Thymus (tissue), 11 donors: ENCODE data around the gene ANGEL1. TPM values are rescaled to one million over a fixed set of nuclear protein-coding genes. Genes with fewer than 3 reads are reported as not detected.

ENCODE experiments used
- DNase-seq, 9 donors: peaks; one replicate each; pipeline ENCODE4 v3.0.0-alpha.2; 2013; ENCODE audit warnings: low spot score in 9 of 9, low read depth in 6 of 9, missing footprints in 1 of 9
- H3K27ac ChIP-seq, 2 donors: one replicate each; pipeline ENCODE4 v1.5.1; 2013; ENCODE audit warnings: control low read depth in 1 of 2, low read depth in 1 of 2, low read length in 1 of 2, mild to moderate bottlenecking in 1 of 2, moderate library complexity in 1 of 2
- H3K27me3 ChIP-seq, 2 donors: one replicate each; pipeline ENCODE4 v1.5.1; 2013; ENCODE audit warnings: low read length in 1 of 2; ENCODE audit not compliant: control insufficient read depth in 2 of 2, insufficient read depth in 1 of 2
- H3K36me3 ChIP-seq, 2 donors: one replicate each; pipeline ENCODE4 v1.5.1; 2013; ENCODE audit warnings: low read length in 1 of 2, mild to moderate bottlenecking in 1 of 2, moderate library complexity in 1 of 2; ENCODE audit not compliant: control insufficient read depth in 2 of 2, insufficient read depth in 2 of 2
- H3K4me1 ChIP-seq, 2 donors: one replicate each; pipeline ENCODE4 v1.5.1; 2013; ENCODE audit warnings: low read length in 2 of 2; ENCODE audit not compliant: control insufficient read depth in 2 of 2, insufficient read depth in 2 of 2
- H3K4me3 ChIP-seq, 2 donors: one replicate each; pipeline ENCODE4 v1.5.1; 2013; ENCODE audit warnings: low read length in 2 of 2, control low read depth in 1 of 2, mild to moderate bottlenecking in 1 of 2
- H3K9me3 ChIP-seq, 2 donors: one replicate each; pipeline ENCODE4 v1.5.1; 2013; ENCODE audit warnings: low read length in 1 of 2, mild to moderate bottlenecking in 1 of 2; ENCODE audit not compliant: control insufficient read depth in 2 of 2, insufficient read depth in 1 of 2
- WGBS: extraction: QIAGEN DNeasy Blood & Tissue Kit; methylation state at CpG from one replicate; pipeline ENCODE4 v1.1.7; 2013; 5-methylcytosine and 5-hydroxymethylcytosine counted together
- polyA plus RNA-seq: library from polyadenylated mRNA; stranded (reverse); fragments of 200-250 nt; gene quantifications from one replicate; pipeline ENCODE4 v1.2.3, GENCODE V29; 2013
- total RNA-seq: library from RNA; stranded (reverse); fragments of 120-200 nt; gene quantifications from one replicate; pipeline ENCODE4 v1.2.4, GENCODE V29; 2013
- donor health status: healthy.

The ANGEL1 gene
- total and polyA plus RNA-seq, 2 donors = 4.4 to 12.2 TPM

- Histone ChIP-seq H3K4me3 (no peak overlapping the region), H3K27me3 (peaks cover 0 to 3% of the 10 kb centered on the region in 2 donors), H3K9me3 (no peaks in the 10 kb centered on the region), H3K4me1 (peaks cover 1 to 11% of the 10 kb centered on the region in 2 donors), H3K36me3 (peaks cover 15 to 19% of the 10 kb centered on the region in 2 donors), H3K27ac (no peak overlapping the region)
- 100% methylated on average over 1 of the region's 1 CpG for WGBS
- no peak for DNase-seq
Observed at GRCh38 chr14:76808011-76808410, 4.7 kb downstream of the ANGEL1 start.

GRCh38 chr14:76806446-76806845, 6.2 kb downstream of the ANGEL1 start:
- Histone ChIP-seq H3K27me3 (no peaks in the 10 kb centered on the region), H3K9me3 (no peaks in the 10 kb centered on the region), H3K27ac (no peak overlapping the region), H3K4me1 (peaks cover 0 to under 1% of the 10 kb centered on the region in 2 donors), H3K4me3 (no peak overlapping the region), H3K36me3 (peaks cover 19 to 24% of the 10 kb centered on the region in 2 donors)
- no peak for DNase-seq
- WGBS = 98% methylated on average over 12 of the region's 12 CpGs

DNA sequence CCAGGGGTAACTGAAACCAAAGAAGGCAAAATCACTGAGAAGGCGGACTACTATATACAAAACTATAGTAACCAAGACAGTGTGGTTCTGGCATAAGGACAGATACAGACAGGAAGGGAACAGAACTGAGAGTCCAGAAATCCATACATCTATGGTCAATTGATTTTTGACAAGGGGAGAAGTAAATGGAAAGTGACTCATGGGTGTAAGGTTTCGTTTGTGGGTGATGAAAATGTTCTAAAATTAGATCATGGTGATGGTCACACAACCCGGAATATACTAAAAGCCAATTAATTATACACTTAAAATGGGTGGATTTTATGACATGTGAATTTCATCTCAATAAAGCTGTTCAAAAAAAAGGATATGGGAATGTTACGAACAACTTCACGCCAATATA, 18.7 kb downstream of the ANGEL1 start:
- 88% methylated on average over 5 of the region's 5 CpGs for WGBS
- Histone ChIP-seq H3K36me3 (peaks cover 18 to 21% of the 10 kb centered on the region in 2 donors), H3K4me1 (no peaks in the 10 kb centered on the region), H3K27me3 (no peaks in the 10 kb centered on the region), H3K4me3 (no peak overlapping the region), H3K27ac (no peak overlapping the region), H3K9me3 (no peaks in the 10 kb centered on the region)
- DNase-seq = no peak

- no peaks in the 10 kb centered on the region for H3K9me3 ChIP-seq
- DNase-seq = no peak
- no peaks in the 10 kb centered on the region for H3K4me1 ChIP-seq
- H3K27me3 ChIP-seq = no peaks in the 10 kb centered on the region
- H3K27ac ChIP-seq = no peak overlapping the region
- WGBS = 99% methylated on average over 4 of the region's 4 CpGs
- H3K36me3 ChIP-seq = peaks cover 22 to 26% of the 10 kb centered on the region in 2 donors
- no peak overlapping the region for H3K4me3 ChIP-seq
Observed at GRCh38 chr14:76793324-76793723, 19.4 kb downstream of the ANGEL1 start.

- DNase-seq = no peak
- no peak overlapping the region for H3K4me3 ChIP-seq
- no peaks in the 10 kb centered on the region for H3K9me3 ChIP-seq
- no peak overlapping the region for H3K27ac ChIP-seq
- no peaks in the 10 kb centered on the region for H3K4me1 ChIP-seq
- 100% methylated on average over 2 of the region's 2 CpGs for WGBS
- H3K27me3 ChIP-seq = no peaks in the 10 kb centered on the region
- peaks cover 31 to 33% of the 10 kb centered on the region in 2 donors for H3K36me3 ChIP-seq
Observed at GRCh38 chr14:76792422-76792821, 20.3 kb downstream of the ANGEL1 start.

DNA sequence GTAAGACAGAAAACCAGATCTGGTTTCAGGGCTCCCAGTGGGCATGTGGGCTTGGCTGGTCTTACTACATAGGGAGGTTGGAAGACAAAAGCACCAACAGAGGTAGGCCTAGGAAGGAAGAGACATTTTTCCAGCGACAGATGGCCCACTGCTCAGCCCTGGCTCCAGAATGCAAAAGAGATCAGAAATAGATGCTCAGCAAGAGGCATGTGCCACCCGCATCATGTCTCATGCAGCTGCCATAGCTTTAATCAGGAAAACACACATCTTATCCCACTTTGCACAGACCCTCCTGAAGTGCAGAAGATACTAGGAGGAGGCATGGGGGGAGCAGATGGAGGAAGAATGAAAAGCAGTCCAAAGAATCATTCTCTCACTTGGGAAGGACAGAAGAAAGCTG, 26.1 kb downstream of the ANGEL1 start:
- no peaks in the 10 kb centered on the region for H3K27me3 ChIP-seq
- H3K27ac ChIP-seq = no peak overlapping the region
- H3K4me3 ChIP-seq = no peak overlapping the region
- 98% methylated on average over 2 of the region's 2 CpGs for WGBS
- H3K4me1 ChIP-seq = peaks cover 0 to 23% of the 10 kb centered on the region in 2 donors
- H3K36me3 ChIP-seq = peaks cover 35 to 39% of the 10 kb centered on the region in 2 donors
- H3K9me3 ChIP-seq = no peaks in the 10 kb centered on the region
- DNase-seq = no peak

DNA sequence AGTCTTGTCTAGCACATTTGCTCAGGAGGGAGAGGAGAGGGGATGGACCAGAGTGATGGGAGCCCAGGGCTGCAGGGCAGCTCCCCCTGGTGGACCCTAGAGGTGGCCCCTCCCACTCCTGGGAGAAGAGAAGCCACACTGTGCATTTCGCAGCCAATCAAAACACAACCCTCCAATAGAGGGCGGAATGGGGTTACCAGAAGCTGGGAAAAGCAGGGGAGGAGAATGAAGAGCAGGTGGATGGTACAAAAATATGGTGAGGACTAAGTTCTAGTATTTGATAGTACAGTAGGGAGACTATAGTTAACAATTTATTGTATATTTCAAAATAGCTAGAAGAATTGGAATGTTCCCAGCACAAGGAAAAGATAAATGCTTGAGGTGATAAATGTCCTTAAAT, 27.8 kb downstream of the ANGEL1 start:
- peak in 8 of 9 donors; percentile 37 to 78 (median 53) for DNase-seq
- H3K4me1 ChIP-seq = peaks cover 0 to 25% of the 10 kb centered on the region in 2 donors
- H3K4me3 ChIP-seq = no peak overlapping the region
- WGBS = 57% methylated on average over 2 of the region's 2 CpGs
- H3K9me3 ChIP-seq = no peaks in the 10 kb centered on the region
- H3K27ac ChIP-seq = no peak overlapping the region
- no peaks in the 10 kb centered on the region for H3K27me3 ChIP-seq
- peaks cover 26 to 29% of the 10 kb centered on the region in 2 donors for H3K36me3 ChIP-seq

DNA sequence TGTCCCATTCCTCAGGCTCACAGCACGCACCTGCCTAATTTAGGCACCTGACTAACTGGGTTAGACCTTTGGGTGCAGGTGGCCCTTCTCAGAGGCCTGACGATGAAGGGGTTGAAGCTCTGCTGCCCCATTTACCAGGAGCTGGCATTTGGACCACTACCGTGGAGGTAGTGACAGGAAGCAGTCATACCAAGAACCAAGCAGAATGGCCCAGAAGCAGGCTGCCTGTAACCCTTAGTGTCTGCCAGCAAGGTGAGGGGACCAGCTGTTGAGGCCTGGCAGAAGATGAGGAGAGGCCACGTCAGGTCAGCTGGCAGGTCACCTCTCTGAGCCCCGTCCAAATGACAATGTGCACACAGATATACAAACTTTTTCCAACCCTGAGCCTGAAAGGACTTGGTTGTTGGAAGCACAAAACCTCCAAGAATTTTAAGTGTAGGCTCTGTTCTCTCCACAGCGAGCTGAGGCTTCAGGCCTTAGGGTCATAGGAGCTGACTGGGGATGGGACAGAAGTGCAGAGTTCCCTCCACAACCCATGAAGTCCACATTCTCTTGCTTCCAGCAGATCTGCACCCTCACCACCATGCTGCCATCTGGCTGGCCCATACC, 28.3 kb downstream of the ANGEL1 start:
- H3K4me1 ChIP-seq = peaks cover 0 to 25% of the 10 kb centered on the region in 2 donors
- no peak overlapping the region for H3K27ac ChIP-seq
- no peak overlapping the region for H3K4me3 ChIP-seq
- DNase-seq = no peak
- WGBS = 95% methylated on average over 6 of the region's 6 CpGs
- H3K9me3 ChIP-seq = no peaks in the 10 kb centered on the region
- H3K36me3 ChIP-seq = peaks cover 22 to 28% of the 10 kb centered on the region in 2 donors
- H3K27me3 ChIP-seq = no peaks in the 10 kb centered on the region

GRCh38 chr14:76782885-76783566, 29.7 kb downstream of the ANGEL1 start:
- peak overlapping the region in 1 of 2 donors; percentile 43 for H3K27ac ChIP-seq
- no peak for DNase-seq
- H3K4me1 ChIP-seq = peaks cover 0 to 25% of the 10 kb centered on the region in 2 donors
- H3K4me3 ChIP-seq = no peak overlapping the region
- 67% methylated on average over 9 of the region's 9 CpGs for WGBS
- H3K36me3 ChIP-seq = peaks cover 10 to 18% of the 10 kb centered on the region in 2 donors
- no peaks in the 10 kb centered on the region for H3K27me3 ChIP-seq
- no peaks in the 10 kb centered on the region for H3K9me3 ChIP-seq
